K562 (cell line): Measurements from ENCODE around the gene SLC22A23. TPM values are rescaled to one million over a fixed set of nuclear protein-coding genes. Genes with fewer than 3 reads are reported as not detected.

ENCODE experiments used
- ATAC-seq: fragments of 200-7000 bp; cut with Tn5 transposase; 3 replicates; pipeline ENCODE4 v1.9.1; 2020; ENCODE audit warnings: moderate library complexity
- BruUV-seq: library from RNA; stranded (reverse); fragments of 400-500 nt; replicated peaks from 2 replicates; lab custom pipeline; 2021; lab: Mats Ljungman, UMichigan
- CTCF ChIA-PET: fragments of 300-600 bp; formaldehyde crosslinking; extraction: SDS; loops from one replicate; lab custom pipeline; 2021; ENCODE audit warnings: low intra/inter-chr PET ratio; lab: Yijun Ruan, JAX
- POLR2A ChIA-PET: fragments of 300-600, 350-650 bp; sonication (Branson Sonifier 250); formaldehyde crosslinking; extraction: SDS; loops from one replicate; lab custom pipeline; 2021; ENCODE audit warnings: antibody characterized with exemption, inconsistent platforms; lab: Yijun Ruan, JAX
- DNase-seq, 4 experiments: peaks; one replicate each; pipeline versions ENCODE4 v3.0.0 to v3.0.0-alpha.2; 2011 to 2018; ENCODE audit warnings: low spot score in 3 of 4, mixed read lengths in 3 of 4; ENCODE audit errors: extremely low read depth in 1 of 4
- FAIRE-seq: peaks from 2 replicates; lab custom pipeline; 2011; peaks lifted over from hg19 to GRCh38; lab: Jason Lieb, UNC
- H2AFZ ChIP-seq: 2 replicates; pipeline ENCODE4 v1.6.0; 2011; ENCODE audit warnings: low read depth, low read length, control low read depth, inconsistent platforms
- H3K27ac ChIP-seq: fragments of 200-600 bp; 3 replicates; pipeline ENCODE4 v1.8.0; 2011; ENCODE audit warnings: low read depth, mild to moderate bottlenecking, control low read depth, inconsistent platforms, low read length, moderate library complexity, mixed read lengths; ENCODE audit errors: extremely low read depth
- H3K27me3 ChIP-seq, 2 experiments: fragments of 300-600 bp in 1 of 2; 2 replicates in 1 of 2; 3 replicates in 1 of 2; pipeline versions ENCODE4 v1.6.0 to v1.8.0; 2011; ENCODE audit warnings: inconsistent platforms in 2 of 2, low read length in 2 of 2, mild to moderate bottlenecking in 1 of 2, mixed read lengths in 1 of 2, moderate library complexity in 1 of 2; ENCODE audit not compliant: control insufficient read depth in 2 of 2, insufficient read depth in 2 of 2
- H3K36me3 ChIP-seq: fragments of 300-600 bp; 3 replicates; pipeline ENCODE4 v1.8.0; 2011; ENCODE audit warnings: mild to moderate bottlenecking, low read length, inconsistent platforms; ENCODE audit not compliant: control insufficient read depth, insufficient read depth
- H3K4me1 ChIP-seq, 2 experiments: fragments of 200-600 bp in 1 of 2; replicated peaks in 1 of 2; 2 replicates in 1 of 2; 3 replicates in 1 of 2; pipeline versions ENCODE4 v1.5.1 to v1.8.0; 2011; ENCODE audit warnings: inconsistent platforms in 2 of 2, low read length in 2 of 2, mild to moderate bottlenecking in 1 of 2, mixed read lengths in 1 of 2, moderate library complexity in 1 of 2; ENCODE audit not compliant: control insufficient read depth in 2 of 2, insufficient read depth in 2 of 2
- H3K4me2 ChIP-seq: 2 replicates; pipeline ENCODE4 v1.6.1; 2011; ENCODE audit warnings: low read length, control low read depth, inconsistent platforms, mixed read lengths; ENCODE audit not compliant: insufficient read depth
- H3K4me3 ChIP-seq: fragments of 200-600 bp; sonication (generic), shearing (Covaris generic); 2 replicates; pipeline ENCODE4 v1.5.1; 2016; ENCODE audit warnings: control low read depth, inconsistent platforms
- H3K79me2 ChIP-seq: fragments of 200-600 bp; 3 replicates; pipeline ENCODE4 v1.8.0; 2011; ENCODE audit warnings: low read length, inconsistent platforms; ENCODE audit not compliant: control insufficient read depth, insufficient read depth
- H3K9ac ChIP-seq, 2 experiments: 2 replicates each; pipeline versions ENCODE4 v1.6.0 to v1.6.1; 2011; ENCODE audit warnings: low read depth in 2 of 2, low read length in 2 of 2, control low read depth in 1 of 2, inconsistent platforms in 1 of 2, mild to moderate bottlenecking in 1 of 2, mixed read lengths in 1 of 2; ENCODE audit not compliant: insufficient read depth in 1 of 2
- H3K9me1 ChIP-seq: one replicate; pipeline ENCODE4 v1.6.0; 2011; ENCODE audit warnings: inconsistent platforms, mild to moderate bottlenecking, low read length, moderate library complexity; ENCODE audit not compliant: control insufficient read depth, insufficient read depth
- H3K9me3 ChIP-seq: replicated peaks from 2 replicates; pipeline ENCODE4 v1.5.1; 2011; ENCODE audit warnings: low read depth, low read length, inconsistent platforms; ENCODE audit not compliant: control insufficient read depth, insufficient read depth
- H4K20me1 ChIP-seq: replicated peaks from 2 replicates; pipeline ENCODE4 v1.6.1; 2011; ENCODE audit warnings: low read length, inconsistent platforms, mixed read lengths; ENCODE audit not compliant: control insufficient read depth, insufficient read depth
- BRD4 ChIP-seq: fragments of 200-600 bp; sonication (generic); IDR thresholded peaks from 2 replicates; pipeline ENCODE4 v1.6.1; 2017; ENCODE audit warnings: inconsistent platforms
- DDX20 ChIP-seq: fragments of 450-650 bp; IDR thresholded peaks from 2 replicates; pipeline ENCODE4 v1.6.1; 2016; ENCODE audit warnings: missing genetic modification characterization, low read depth, mild to moderate bottlenecking, missing compliant biosample characterization, moderate library complexity
- EWSR1 ChIP-seq: fragments of 450-650 bp; IDR thresholded peaks from 2 replicates; pipeline ENCODE4 v1.6.1; 2018; ENCODE audit warnings: borderline replicate concordance, mild to moderate bottlenecking, low read depth, moderate library complexity; ENCODE audit not compliant: partially characterized antibody
- HDAC2 ChIP-seq: fragments of 450-650 bp; IDR thresholded peaks from 2 replicates; pipeline ENCODE4 v1.6.1; 2016; ENCODE audit warnings: mild to moderate bottlenecking
- HDAC6 ChIP-seq: IDR thresholded peaks from 2 replicates; pipeline ENCODE4 v1.6.1; 2012; ENCODE audit warnings: low read depth, mild to moderate bottlenecking, control low read depth, inconsistent platforms, low read length, moderate library complexity
- MTA2 ChIP-seq: fragments of 450-650 bp; IDR thresholded peaks from 2 replicates; pipeline ENCODE4 v1.6.1; 2016; ENCODE audit warnings: low read depth
- NONO ChIP-seq, 2 experiments: fragments of 200-400 bp in 1 of 2; fragments of 450-650 bp in 1 of 2; formaldehyde crosslinking in 1 of 2; IDR thresholded peaks; 2 replicates each; pipeline ENCODE4 v1.6.1; 2017; ENCODE audit warnings: low read depth in 2 of 2, mild to moderate bottlenecking in 2 of 2, moderate library complexity in 2 of 2, low read length in 1 of 2
- NUFIP1 ChIP-seq: fragments of 450-650 bp; IDR thresholded peaks from 2 replicates; pipeline ENCODE4 v1.6.1; 2018; ENCODE audit not compliant: partially characterized antibody
- SIN3B ChIP-seq: fragments of 450-650 bp; IDR thresholded peaks from 2 replicates; pipeline ENCODE4 v1.6.1; 2017; ENCODE audit warnings: low read depth, mild to moderate bottlenecking, moderate library complexity
- TCFL5 ChIP-seq: fragments of 250-450 bp; sonication (Bioruptor Pico); conservative IDR thresholded peaks from 2 replicates; pipeline ENCODE4 v1.6.1; 2021; ENCODE audit warnings: mild to moderate bottlenecking, moderate library complexity, matching md5 sums
- ZBTB12 ChIP-seq: fragments of 250-450 bp; sonication (Bioruptor Pico); IDR thresholded peaks from 2 replicates; pipeline ENCODE4 v1.4.0; 2020
- ZC3H8 ChIP-seq: fragments of 450-650 bp; IDR thresholded peaks from 2 replicates; pipeline ENCODE4 v1.6.1; 2017
- ZNF239 ChIP-seq: fragments of 250-450 bp; sonication (Bioruptor Pico); IDR thresholded peaks from 2 replicates; pipeline ENCODE4 v1.4.0; 2020; ENCODE audit warnings: mild to moderate bottlenecking
- ZNF511 ChIP-seq: sonication (generic); formaldehyde crosslinking; IDR thresholded peaks from 2 replicates; pipeline ENCODE4 v1.8.0; 2022; ENCODE audit warnings: mild to moderate bottlenecking, missing genetic modification reagents
- ZSCAN29 ChIP-seq: fragments of 450-650 bp; IDR thresholded peaks from 2 replicates; pipeline ENCODE4 v1.6.1; 2017
- WGBS: fragments of 100-300 bp; shearing (Covaris generic); methylation state at CpG from one replicate; pipeline ENCODE4 v1.1.6; 2016; ENCODE audit warnings: low coverage, mixed read lengths; ENCODE audit not compliant: insufficient coverage; ENCODE audit errors: missing lambda C conversion rate; 5-methylcytosine and 5-hydroxymethylcytosine counted together
- in situ Hi-C: fragments of 300-500 bp; cut with MboI; formaldehyde crosslinking; loops from 4 replicates; pipeline ENCODE4 v1.15.0; 2018; ENCODE audit warnings: inconsistent platforms, mixed read lengths
- intact Hi-C: fragments of 100-400 bp; cut with micrococcal nuclease; formaldehyde crosslinking; loops from 2 replicates; pipeline ENCODE4 v1.14.2; 2022
- polyA plus RNA-seq, 8 experiments: library from polyadenylated mRNA; depleted of rRNA in 4 of 8; stranded (reverse) in 5 of 8; unstranded in 3 of 8; fragments of >200 nt; fragmentation: Nextera tagmentation in 2 of 8; fragmentation: Illumina TruSeq in 1 of 8; extraction: Ambion mirVana in 2 of 8; extraction: Trizol in 1 of 8; gene quantifications; 2 replicates each; pipeline versions ENCODE4 v1.2.1 to v1.2.3, GENCODE V29; 2011 to 2014; ENCODE audit warnings: inconsistent platforms in 1 of 8, missing spikeins in 1 of 8
- total RNA-seq, 7 experiments: library from RNA; depleted of rRNA in 6 of 7; stranded (reverse); fragments of >200 nt in 6 of 7; fragmentation: Illumina TruSeq in 2 of 7; extraction: Trizol in 2 of 7; gene quantifications; 2 replicates each; pipeline versions ENCODE4 v1.2.1 to v1.2.3, GENCODE V29; 2011 to 2021; ENCODE audit warnings: low replicate concordance in 1 of 7
- TF ChIP-seq, protein P1 (sequence below): fragments of 250-450 bp; sonication (Bioruptor Pico); IDR thresholded peaks from 2 replicates; pipeline ENCODE4 v1.5.0; 2021

The SLC22A23 gene
- total and polyA plus RNA-seq, 9 of the 15 experiments (the other 6 are each of a cell fraction or from before 2014, with no cell fraction given) = 0.30 to 8.7 (median 2.5) TPM

DNA sequence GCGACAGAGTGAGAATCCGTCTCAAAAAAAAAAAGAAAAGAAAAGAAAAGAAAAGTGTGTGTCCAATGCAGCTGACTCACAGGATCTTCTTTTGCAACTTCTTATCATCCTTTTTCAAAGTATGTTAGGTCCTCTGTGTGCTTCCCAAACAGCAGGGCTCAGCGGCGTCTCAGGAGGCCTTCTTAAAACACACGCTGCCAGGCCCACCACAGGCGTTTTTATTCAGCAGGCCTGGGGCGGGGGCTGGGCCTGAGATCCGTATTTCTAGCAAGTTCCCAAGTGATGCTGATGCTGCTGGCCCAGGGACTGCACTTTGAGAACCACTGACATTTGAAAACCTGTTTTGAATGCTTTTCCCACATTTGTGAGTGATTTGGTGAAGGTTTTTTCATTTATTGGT lies 141.0 kb downstream of the SLC22A23 start:
- POLR2A ChIA-PET = interaction anchor here (0.8 to 2.0 kb wide), 5 partner anchors 8 to 215 kb away, joined by 3 to 5 read pairs (median 4); no protein-coding TSS in a partner anchor
- FAIRE-seq = peak; percentile 6
- in situ Hi-C loops = no loop called here

More for the DNA sequence above, 141.0 kb downstream of the SLC22A23 start:
- no peaks in the 10 kb centered on the region; the same call in 1 of the 2 replicates for H4K20me1 ChIP-seq
- no peaks in the 10 kb centered on the region for H3K79me2 ChIP-seq
- H3K27ac ChIP-seq = no peak overlapping the region
- H3K9me1 ChIP-seq = no peaks in the 10 kb centered on the region
- BruUV-seq = no TSS peak
- ATAC-seq (no peak), DNase-seq (no peak)
- CTCF ChIA-PET = no interaction called here
- 56% methylated on average over 6 of the region's 8 CpGs for WGBS
- intact Hi-C loops = no loop called here
- H3K36me3 ChIP-seq = no peaks in the 10 kb centered on the region; the same call in 2 of the 3 replicates
- no peaks in the 10 kb centered on the region for H3K27me3 ChIP-seq
- peaks cover 0 to 3% of the 10 kb centered on the region in 2 experiments; a peak in 1 of 5 replicates for H3K4me1 ChIP-seq
- TF ChIP-seq ZNF239 (CRISPR knock-in tag) = no peak
- no peak for TF ChIP-seq MTA2
- TF ChIP-seq ZBTB12 = no peak
- no peak for TF ChIP-seq ZC3H8
- TF ChIP-seq ZNF511 (CRISPR knock-in tag) = no peak
- TF ChIP-seq, protein P1, sequence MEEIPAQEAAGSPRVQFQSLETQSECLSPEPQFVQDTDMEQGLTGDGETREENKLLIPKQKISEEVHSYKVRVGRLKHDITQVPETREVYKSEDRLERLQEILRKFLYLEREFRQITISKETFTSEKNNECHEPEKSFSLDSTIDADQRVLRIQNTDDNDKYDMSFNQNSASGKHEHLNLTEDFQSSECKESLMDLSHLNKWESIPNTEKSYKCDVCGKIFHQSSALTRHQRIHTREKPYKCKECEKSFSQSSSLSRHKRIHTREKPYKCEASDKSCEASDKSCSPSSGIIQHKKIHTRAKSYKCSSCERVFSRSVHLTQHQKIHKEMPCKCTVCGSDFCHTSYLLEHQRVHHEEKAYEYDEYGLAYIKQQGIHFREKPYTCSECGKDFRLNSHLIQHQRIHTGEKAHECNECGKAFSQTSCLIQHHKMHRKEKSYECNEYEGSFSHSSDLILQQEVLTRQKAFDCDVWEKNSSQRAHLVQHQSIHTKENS = no peak
- no peak for TF ChIP-seq ZSCAN29
- no peak for TF ChIP-seq NONO (IDR thresholded peaks at IDR 0.05; ENCODE audit: low read depth in 2 of 2, low read length in 1 of 2)
- no peak for TF ChIP-seq BRD4
- TF ChIP-seq SIN3B = no peak
- no peak for TF ChIP-seq NUFIP1
- no peak for TF ChIP-seq HDAC6
- TF ChIP-seq HDAC2 = no peak
- TF ChIP-seq TCFL5 = no peak
- TF ChIP-seq DDX20 = no peak
- no peak for TF ChIP-seq EWSR1
- no peaks in the 10 kb centered on the region for H3K9me3 ChIP-seq
- no peak overlapping the region for H3K4me2 ChIP-seq
- H3K4me3 ChIP-seq = no peak overlapping the region
- H3K9ac ChIP-seq = no peak overlapping the region
- H2AFZ ChIP-seq = no peak overlapping the region
